GM12864 (cell line): ENCODE measurements around the gene EYS.

ENCODE experiments used
- DNase-seq: peaks from one replicate; pipeline ENCODE4 v3.0.0-alpha.2; 2011; ENCODE audit warnings: low read depth
- H3K4me3 ChIP-seq: 2 replicates; pipeline ENCODE4 v1.5.1; 2011; ENCODE audit warnings: mild to moderate bottlenecking, low read depth, low read length, control low read depth
- CTCF ChIP-seq: IDR thresholded peaks from 2 replicates; pipeline ENCODE4 v1.5.1; 2011; ENCODE audit warnings: low read depth, mild to moderate bottlenecking, moderate library complexity, low read length, control low read depth, inconsistent platforms; ENCODE audit errors: missing control alignments

Gene EYS

GRCh38 chr6:65469650-65470049 is 237.4 kb downstream of the EYS start:
- no peak for DNase-seq
- no peak for TF ChIP-seq CTCF
- no peak overlapping the region for H3K4me3 ChIP-seq

DNA sequence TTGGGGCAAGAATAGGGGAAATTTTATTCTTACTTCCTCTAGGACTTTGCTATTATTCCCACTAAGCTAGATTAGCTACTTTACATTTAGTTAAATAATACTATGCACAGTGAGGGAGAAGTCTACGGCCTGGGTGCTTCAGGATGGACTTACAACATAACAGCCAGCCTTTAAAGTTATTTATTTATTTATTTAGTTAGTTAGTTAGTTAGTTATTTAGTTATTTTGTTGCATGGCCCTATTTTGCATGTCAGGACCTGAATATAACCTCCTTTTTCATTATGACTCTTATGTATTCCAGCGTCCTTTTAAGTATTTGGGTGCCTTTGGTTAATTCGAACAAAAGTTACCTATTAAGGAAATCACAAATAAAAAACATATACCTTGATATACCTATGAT is 238.7 kb downstream of the EYS start:
- no peak overlapping the region for H3K4me3 ChIP-seq
- TF ChIP-seq CTCF: no peak

GRCh38 chr6:65461121-65461520 is 245.9 kb downstream of the EYS start:
- no peak overlapping the region for H3K4me3 ChIP-seq
- DNase-seq: no peak
- TF ChIP-seq CTCF: no peak

More for the DNA sequence above, 238.7 kb downstream of the EYS start:
- no peak for DNase-seq

GRCh38 chr6:65452333-65452732 is 254.7 kb downstream of the EYS start:
- no peak overlapping the region for H3K4me3 ChIP-seq
- DNase-seq: no peak
- TF ChIP-seq CTCF: no peak

- no peak for TF ChIP-seq CTCF
- DNase-seq: no peak
Observed at GRCh38 chr6:65450451-65450850, 256.6 kb downstream of the EYS start.

GRCh38 chr6:65449926-65450325 is 257.1 kb downstream of the EYS start:
- DNase-seq: no peak
- TF ChIP-seq CTCF: no peak
- no peak overlapping the region for H3K4me3 ChIP-seq

More at GRCh38 chr6:65450451-65450850, 256.6 kb downstream of the EYS start:
- no peak overlapping the region for H3K4me3 ChIP-seq

- H3K4me3 ChIP-seq: no peak overlapping the region
- no peak for DNase-seq
- TF ChIP-seq CTCF: no peak
Observed at GRCh38 chr6:65448866-65449265, 258.2 kb downstream of the EYS start.
